SK-N-MC (cell line): ENCODE results near the gene HAP1.

Experiments used
- EZH2 ChIP-seq: fragments of 200-600 bp; sonication (generic); IDR thresholded peaks from one replicate; pipeline ENCODE4 v1.6.1; 2017; ENCODE audit warnings: antibody characterized with exemption
- FOXP2 ChIP-seq: optimal IDR thresholded peaks from 2 replicates; pipeline ENCODE3; 2011; ENCODE audit warnings: mild to moderate bottlenecking, moderate library complexity; ENCODE audit not compliant: insufficient read depth; ENCODE audit errors: extremely low read length, control extremely low read depth
- POLR2AphosphoS5 ChIP-seq: IDR thresholded peaks from 2 replicates; pipeline ENCODE4 v1.6.1; 2012; ENCODE audit warnings: mild to moderate bottlenecking, low read depth, low read length, borderline replicate concordance

GRCh38 chr17:41731836-41732235, 2.6 kb downstream of the HAP1 start:
- TF ChIP-seq EZH2 (no peak), POLR2AphosphoS5 (no peak), FOXP2 (no peak)
